HG03521 (cell line): ENCODE measurements around the gene HNRNPA3.

Experiments
- ATAC-seq: cut with Tn5 transposase; IDR thresholded peaks from one replicate; pipeline ENCODE4 v1.9.1; 2021; ENCODE audit warnings: mild to moderate bottlenecking, moderate library complexity; ENCODE audit not compliant: unreplicated experiment

The HNRNPA3 gene

DNA sequence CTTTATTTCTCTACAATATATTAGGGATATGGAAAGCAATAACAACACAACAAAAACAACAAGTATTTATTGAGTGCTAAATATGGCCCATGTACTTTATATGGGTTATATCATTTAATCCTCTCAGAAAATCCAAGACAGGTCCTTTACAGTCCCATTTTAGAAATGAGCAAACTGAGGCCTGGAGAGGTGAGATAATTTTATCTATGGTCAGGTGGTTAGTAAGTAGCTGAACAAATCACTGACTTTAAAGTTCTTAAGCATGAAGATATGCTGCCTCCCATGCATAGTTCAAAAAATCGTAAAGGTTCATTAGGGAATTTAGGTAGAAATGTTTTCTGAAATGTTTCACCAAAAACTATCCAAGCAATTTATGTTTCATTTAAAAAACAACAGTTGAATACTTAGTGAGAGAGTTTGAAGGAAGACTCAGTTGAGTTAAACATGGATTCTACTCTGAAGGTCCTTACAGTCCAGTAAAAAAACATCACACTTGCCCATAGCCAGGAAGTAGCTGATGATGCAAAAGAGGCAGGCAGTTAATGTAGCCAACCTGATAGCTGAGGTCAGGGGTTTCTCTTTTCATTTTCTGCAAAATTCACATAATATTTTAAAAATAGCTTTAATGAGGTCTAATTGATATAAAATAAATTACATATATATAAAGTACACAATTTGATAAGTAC is 59.5 kb downstream of the HNRNPA3 start:
- ATAC-seq, result no peak

DNA sequence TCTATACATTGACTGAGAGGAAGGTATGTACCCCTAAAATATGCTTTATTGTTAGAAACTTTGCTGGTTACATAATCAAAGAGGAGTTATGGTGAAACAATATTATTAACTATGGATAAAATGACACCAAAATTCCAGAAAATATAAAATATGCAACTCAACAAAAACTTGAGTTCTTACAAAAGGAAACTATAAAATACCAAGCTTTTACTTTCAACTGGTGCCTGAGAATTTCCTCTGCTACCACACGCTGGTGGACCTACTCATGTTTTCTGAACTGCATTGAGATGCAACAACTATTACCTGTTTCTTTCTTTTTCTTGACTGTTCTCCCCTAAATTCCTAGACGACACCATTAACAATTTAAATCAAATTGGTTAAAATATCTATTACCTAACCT is 60.2 kb downstream of the HNRNPA3 start:
- no peak for ATAC-seq

DNA sequence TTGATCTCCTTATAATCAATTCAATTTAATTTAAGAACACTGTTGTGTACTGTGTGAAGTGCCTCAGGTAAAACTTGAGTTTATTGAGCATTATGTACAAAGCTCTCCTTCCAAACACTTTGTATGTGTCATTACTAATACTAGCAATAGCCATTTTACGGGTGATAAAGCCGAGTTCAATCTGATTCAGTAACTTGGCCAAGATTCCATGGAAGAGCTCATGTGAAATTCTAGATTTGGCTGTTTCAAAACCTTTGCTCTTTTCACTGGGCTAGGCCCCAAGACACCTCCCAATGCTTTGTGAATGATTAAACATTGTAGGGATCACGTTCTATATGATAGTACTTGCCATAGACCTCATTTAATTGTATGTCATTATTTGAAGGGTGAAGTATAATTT is 60.8 kb downstream of the HNRNPA3 start:
- no peak for ATAC-seq
